HG03039 (cell line): ENCODE measurements around the gene DCLRE1B.

ENCODE experiments used
- ATAC-seq: cut with Tn5 transposase; IDR thresholded peaks from one replicate; pipeline ENCODE4 v1.9.1; 2021; ENCODE audit warnings: mild to moderate bottlenecking, moderate library complexity; ENCODE audit not compliant: unreplicated experiment

DCLRE1B gene

GRCh38 chr1:113904674-113905434 lies at the start of gene DCLRE1B, which contains the start of gene AP4B1:
DCLRE1B (plus strand) TSS chr1:113905326; CDS start chr1:113905587, 261 bp downstream.
AP4B1 (minus strand) TSS chr1:113904799; CDS start chr1:113904717, 82 bp downstream.
- peak; percentile 89 for ATAC-seq

- no peak for ATAC-seq
Observed at GRCh38 chr1:113855630-113856400, 49.3 kb upstream of the DCLRE1B start.

- ATAC-seq: no peak
Observed at GRCh38 chr1:113856401-113856790, 48.7 kb upstream of the DCLRE1B start.

GRCh38 chr1:113857776-113858175 lies 47.4 kb upstream of the DCLRE1B start:
- no peak for ATAC-seq

- ATAC-seq: no peak
Observed at GRCh38 chr1:113858418-113858817, 46.7 kb upstream of the DCLRE1B start.

- ATAC-seq: no peak
Observed at GRCh38 chr1:113858982-113859381, 46.1 kb upstream of the DCLRE1B start.

GRCh38 chr1:113859478-113860175 lies 45.5 kb upstream of the DCLRE1B start:
- ATAC-seq: peak; percentile 89

- no peak for ATAC-seq
Observed at GRCh38 chr1:113860891-113861290, 44.2 kb upstream of the DCLRE1B start.

GRCh38 chr1:113861641-113862040 lies 43.5 kb upstream of the DCLRE1B start:
- no peak for ATAC-seq

GRCh38 chr1:113868387-113869083 lies 36.6 kb upstream of the DCLRE1B start:
- no peak for ATAC-seq

GRCh38 chr1:113870778-113871177 lies 34.3 kb upstream of the DCLRE1B start:
- ATAC-seq: no peak

GRCh38 chr1:113871597-113872113 lies 33.5 kb upstream of the DCLRE1B start, which contains the start of gene PTPN22:
PTPN22 (minus strand) TSS chr1:113871712.
- peak; percentile 87 for ATAC-seq

GRCh38 chr1:113872219-113872935 lies 32.7 kb upstream of the DCLRE1B start:
- ATAC-seq: peak; percentile 9

GRCh38 chr1:113874012-113874879 lies 30.9 kb upstream of the DCLRE1B start:
- no peak for ATAC-seq

GRCh38 chr1:113875714-113876113 lies 29.4 kb upstream of the DCLRE1B start:
- ATAC-seq: no peak

- no peak for ATAC-seq
Observed at GRCh38 chr1:113876176-113876575, 28.9 kb upstream of the DCLRE1B start.

GRCh38 chr1:113879739-113880038 lies 25.4 kb upstream of the DCLRE1B start:
- ATAC-seq: no peak

- ATAC-seq: no peak
Observed at GRCh38 chr1:113881661-113882060, 23.5 kb upstream of the DCLRE1B start.
